Purkinje cell (primary cell): Measurements from ENCODE around the gene FAM9B. TPM values are rescaled to one million over a fixed set of nuclear protein-coding genes. Genes with fewer than 3 reads are reported as not detected.

Source experiments
- polyA plus RNA-seq: library from polyadenylated mRNA; unstranded; fragments of >200 nt; fragmentation: Nextera tagmentation; gene quantifications from 2 replicates; pipeline ENCODE4 v1.2.1, GENCODE V29; 2014

Gene FAM9B
- not detected in 2 replicates for polyA plus RNA-seq

DNA sequence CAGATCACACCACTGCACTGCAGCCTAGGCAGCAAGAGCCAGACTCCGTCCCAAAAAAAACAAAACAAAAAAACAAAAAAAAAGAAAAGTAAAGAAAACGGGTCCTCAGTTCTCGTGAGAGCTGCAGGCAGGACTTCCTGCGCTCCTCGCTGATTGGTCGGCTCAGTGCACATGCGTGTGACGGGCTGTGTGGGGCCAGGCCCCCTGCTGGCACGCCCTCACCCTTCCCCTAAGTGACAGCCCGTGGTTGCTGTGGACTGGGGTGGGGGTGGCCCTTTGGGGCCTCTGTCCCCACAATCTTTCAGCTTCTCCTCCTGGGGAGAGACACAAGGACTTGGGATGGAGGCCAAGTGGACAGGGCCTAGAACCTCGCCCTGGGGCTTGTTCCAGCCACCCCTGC lies at the start of gene FAM9B:
Gene FAM9B, minus strand, starts transcription at position 139 of the 400 bp plus-strand sequence. CDS start 1,141 bp downstream, outside the sequence.

Other genes starting within 250 kb of the FAM9B start
- 2.3 and 2.5 TPM in 2 replicates for gene FAM9A, start 232.7 kb downstream of the FAM9B start, polyA plus RNA-seq